Measurements from ENCODE around the gene PLBD2.

DNA sequence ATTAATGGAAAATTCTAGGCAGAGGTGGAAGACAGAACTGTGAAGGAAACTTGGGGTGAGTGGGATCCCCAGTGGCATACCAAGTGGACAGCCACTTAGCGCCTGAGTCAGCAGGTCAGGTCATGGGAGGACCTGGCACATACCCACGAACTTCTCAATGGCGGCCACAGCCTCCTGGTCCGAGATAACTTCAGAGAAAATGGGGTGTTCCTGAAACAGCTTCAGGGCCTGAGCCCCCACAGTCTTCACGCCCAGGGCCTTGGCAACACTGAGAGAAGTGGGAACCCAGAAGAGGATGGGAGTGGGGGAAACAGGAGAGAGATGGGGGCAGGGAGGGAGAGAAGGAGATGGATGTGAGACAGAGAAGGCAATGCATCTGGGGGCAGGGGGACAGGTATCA is 35.4 kb downstream of the PLBD2 start:
- no peak for TF ChIP-seq REST (IDR thresholded peaks at IDR 0.05; ENCODE audit: insufficient read depth in 1 of 2, low read depth in 2 of 2, low read length in 2 of 2)
- TF ChIP-seq POLR2AphosphoS5 (IDR thresholded peaks at IDR 0.05; ENCODE audit: low read depth, low read length): no peak
- no peak for TF ChIP-seq SIN3A (IDR thresholded peaks at IDR 0.05; ENCODE audit: borderline replicate concordance, insufficient read depth, low read length)
- no peak for TF ChIP-seq TAF1 (IDR thresholded peaks at IDR 0.05; ENCODE audit: borderline replicate concordance, insufficient read depth, low read length)
